ENCODE measurements around the gene EPN1. TPM values are rescaled to one million over a fixed set of nuclear protein-coding genes. Genes with fewer than 3 reads are reported as not detected.

EPN1 gene
- total and polyA plus RNA-seq, 2 donors (not counting 1 experiment from before 2014, with no cell fraction given) = 47.1 to 48.6 TPM

GRCh38 chr19:55636723-55637122 is 38.3 kb upstream of the EPN1 start:
- H3K9ac ChIP-seq (ENCODE audit: insufficient read depth, low read length) = no peak overlapping the region
- no peaks in the 10 kb centered on the region for H3K27me3 ChIP-seq (ENCODE audit: control insufficient read depth, insufficient read depth, low read length)
- no peak overlapping the region for H2AFZ ChIP-seq (ENCODE audit: low read length)
- H3K4me1 ChIP-seq (ENCODE audit: control insufficient read depth, extremely low read depth, insufficient read depth, low read length) = peaks cover 12% of the 10 kb centered on the region
- no peak overlapping the region for H3K4me2 ChIP-seq (ENCODE audit: extremely low read depth, insufficient read depth, low read length)
- peak overlapping the region in 1 of 4 experiments; percentile 99 for H3K4me3 ChIP-seq (replicated peaks in 1 of 4; ENCODE audit: control extremely low read depth in 1 of 4, insufficient read depth in 1 of 4, low read depth in 3 of 4, low read length in 4 of 4)
- TF ChIP-seq, protein P1, sequence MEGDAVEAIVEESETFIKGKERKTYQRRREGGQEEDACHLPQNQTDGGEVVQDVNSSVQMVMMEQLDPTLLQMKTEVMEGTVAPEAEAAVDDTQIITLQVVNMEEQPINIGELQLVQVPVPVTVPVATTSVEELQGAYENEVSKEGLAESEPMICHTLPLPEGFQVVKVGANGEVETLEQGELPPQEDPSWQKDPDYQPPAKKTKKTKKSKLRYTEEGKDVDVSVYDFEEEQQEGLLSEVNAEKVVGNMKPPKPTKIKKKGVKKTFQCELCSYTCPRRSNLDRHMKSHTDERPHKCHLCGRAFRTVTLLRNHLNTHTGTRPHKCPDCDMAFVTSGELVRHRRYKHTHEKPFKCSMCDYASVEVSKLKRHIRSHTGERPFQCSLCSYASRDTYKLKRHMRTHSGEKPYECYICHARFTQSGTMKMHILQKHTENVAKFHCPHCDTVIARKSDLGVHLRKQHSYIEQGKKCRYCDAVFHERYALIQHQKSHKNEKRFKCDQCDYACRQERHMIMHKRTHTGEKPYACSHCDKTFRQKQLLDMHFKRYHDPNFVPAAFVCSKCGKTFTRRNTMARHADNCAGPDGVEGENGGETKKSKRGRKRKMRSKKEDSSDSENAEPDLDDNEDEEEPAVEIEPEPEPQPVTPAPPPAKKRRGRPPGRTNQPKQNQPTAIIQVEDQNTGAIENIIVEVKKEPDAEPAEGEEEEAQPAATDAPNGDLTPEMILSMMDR (conservative IDR thresholded peaks at IDR 0.05 in 1 of 2, IDR thresholded peaks at IDR 0.05 in 1 of 2; ENCODE audit: low read depth in 1 of 2, low read length in 2 of 2) = no peak
- TF ChIP-seq EZH2 (IDR thresholded peaks at IDR 0.05; ENCODE audit: low read length, missing control alignments) = no peak
- no peak for DNase-seq (ENCODE audit: low read depth in 2 of 2)
- H3K27ac ChIP-seq (ENCODE audit: insufficient read depth, low read length) = no peak overlapping the region
- peaks cover 42% of the 10 kb centered on the region for H3K79me2 ChIP-seq (ENCODE audit: control insufficient read depth, insufficient read depth, low read length)
- H3K36me3 ChIP-seq (ENCODE audit: control insufficient read depth, insufficient read depth, low read length) = peaks cover 5% of the 10 kb centered on the region
- H3K9me3 ChIP-seq (ENCODE audit: control insufficient read depth, insufficient read depth, low read depth, low read length) = no peaks in the 10 kb centered on the region
- no peaks in the 10 kb centered on the region for H4K20me1 ChIP-seq (ENCODE audit: control insufficient read depth, extremely low read depth, insufficient read depth, low read length)

DNA sequence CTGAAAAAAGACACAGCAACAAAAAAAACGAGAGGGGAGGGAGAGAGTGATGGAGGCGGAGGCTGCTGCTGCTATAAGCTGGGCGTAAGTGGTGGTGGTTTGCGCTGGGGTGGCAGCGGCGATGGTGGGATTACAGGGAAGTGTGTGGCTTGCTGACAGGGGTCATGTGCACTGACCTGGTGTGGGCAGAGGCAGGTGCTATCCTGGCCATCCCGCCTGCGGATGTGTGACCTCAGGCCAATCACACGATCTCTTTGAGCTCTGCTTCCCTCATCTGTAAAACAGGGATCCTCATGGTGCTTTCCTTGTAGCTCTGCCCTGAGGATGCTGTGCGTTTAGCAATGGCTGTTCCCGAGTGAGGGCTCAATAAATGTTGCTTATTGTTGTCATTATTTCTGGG is 37.5 kb upstream of the EPN1 start:
- Histone ChIP-seq H3K36me3 (ENCODE audit: control insufficient read depth, insufficient read depth, low read length) (peaks cover 5% of the 10 kb centered on the region), H2AFZ (ENCODE audit: low read length) (no peak overlapping the region), H3K9ac (ENCODE audit: insufficient read depth, low read length) (no peak overlapping the region), H3K27me3 (ENCODE audit: control insufficient read depth, insufficient read depth, low read length) (no peaks in the 10 kb centered on the region), H3K4me2 (ENCODE audit: extremely low read depth, insufficient read depth, low read length) (no peak overlapping the region), H3K9me3 (ENCODE audit: control insufficient read depth, insufficient read depth, low read depth, low read length) (no peaks in the 10 kb centered on the region), H3K4me3 (replicated peaks in 1 of 4; ENCODE audit: control extremely low read depth in 1 of 4, insufficient read depth in 1 of 4, low read depth in 3 of 4, low read length in 4 of 4) (no peak overlapping the region), H3K79me2 (ENCODE audit: control insufficient read depth, insufficient read depth, low read length) (peaks cover 45% of the 10 kb centered on the region), H4K20me1 (ENCODE audit: control insufficient read depth, extremely low read depth, insufficient read depth, low read length) (no peaks in the 10 kb centered on the region), H3K27ac (ENCODE audit: insufficient read depth, low read length) (no peak overlapping the region), H3K4me1 (ENCODE audit: control insufficient read depth, extremely low read depth, insufficient read depth, low read length) (peaks cover 12% of the 10 kb centered on the region)
- TF ChIP-seq EZH2 (IDR thresholded peaks at IDR 0.05; ENCODE audit: low read length, missing control alignments) = no peak
- TF ChIP-seq, protein P1 (conservative IDR thresholded peaks at IDR 0.05 in 1 of 2, IDR thresholded peaks at IDR 0.05 in 1 of 2; ENCODE audit: low read depth in 1 of 2, low read length in 2 of 2) = no peak
- DNase-seq (ENCODE audit: low read depth in 2 of 2) = no peak

GRCh38 chr19:55638864-55639359 is 36.1 kb upstream of the EPN1 start:
- Histone ChIP-seq H3K9me3 (ENCODE audit: control insufficient read depth, insufficient read depth, low read depth, low read length) (no peaks in the 10 kb centered on the region), H4K20me1 (ENCODE audit: control insufficient read depth, extremely low read depth, insufficient read depth, low read length) (no peaks in the 10 kb centered on the region), H3K4me1 (ENCODE audit: control insufficient read depth, extremely low read depth, insufficient read depth, low read length) (peaks cover 19% of the 10 kb centered on the region), H3K36me3 (ENCODE audit: control insufficient read depth, insufficient read depth, low read length) (peaks cover 5% of the 10 kb centered on the region), H3K27ac (ENCODE audit: insufficient read depth, low read length) (no peak overlapping the region), H3K4me3 (replicated peaks in 1 of 4; ENCODE audit: control extremely low read depth in 1 of 4, insufficient read depth in 1 of 4, low read depth in 3 of 4, low read length in 4 of 4) (no peak overlapping the region), H3K27me3 (ENCODE audit: control insufficient read depth, insufficient read depth, low read length) (no peaks in the 10 kb centered on the region), H3K79me2 (ENCODE audit: control insufficient read depth, insufficient read depth, low read length) (peaks cover 52% of the 10 kb centered on the region), H3K9ac (ENCODE audit: insufficient read depth, low read length) (no peak overlapping the region), H3K4me2 (ENCODE audit: extremely low read depth, insufficient read depth, low read length) (no peak overlapping the region), H2AFZ (ENCODE audit: low read length) (no peak overlapping the region)
- DNase-seq (ENCODE audit: low read depth in 2 of 2) = peak; percentile 28 to 33
- TF ChIP-seq, protein P1 (conservative IDR thresholded peaks at IDR 0.05 in 1 of 2, IDR thresholded peaks at IDR 0.05 in 1 of 2; ENCODE audit: low read depth in 1 of 2, low read length in 2 of 2) = peak; percentile 46 to 48
- no peak for TF ChIP-seq EZH2 (IDR thresholded peaks at IDR 0.05; ENCODE audit: low read length, missing control alignments)

All from fibroblast of lung (primary cell).